Erythroblast (primary cell): ENCODE data around the gene FCER2.
"Not testable (repeated sequence)": the region's sequence is repeated elsewhere in the genome, so short reads cannot be mapped to it uniquely, and the experiment has no call there.

Experiments
- GATA1 ChIP-seq: IDR thresholded peaks from 2 replicates; pipeline ENCODE4 v1.6.1; 2011; ENCODE audit warnings: low read depth, mild to moderate bottlenecking, control low read depth, low read length, moderate library complexity
- POLR2A ChIP-seq: IDR thresholded peaks from 2 replicates; pipeline ENCODE4 v1.6.1; 2011; ENCODE audit warnings: mild to moderate bottlenecking, low read length

DNA sequence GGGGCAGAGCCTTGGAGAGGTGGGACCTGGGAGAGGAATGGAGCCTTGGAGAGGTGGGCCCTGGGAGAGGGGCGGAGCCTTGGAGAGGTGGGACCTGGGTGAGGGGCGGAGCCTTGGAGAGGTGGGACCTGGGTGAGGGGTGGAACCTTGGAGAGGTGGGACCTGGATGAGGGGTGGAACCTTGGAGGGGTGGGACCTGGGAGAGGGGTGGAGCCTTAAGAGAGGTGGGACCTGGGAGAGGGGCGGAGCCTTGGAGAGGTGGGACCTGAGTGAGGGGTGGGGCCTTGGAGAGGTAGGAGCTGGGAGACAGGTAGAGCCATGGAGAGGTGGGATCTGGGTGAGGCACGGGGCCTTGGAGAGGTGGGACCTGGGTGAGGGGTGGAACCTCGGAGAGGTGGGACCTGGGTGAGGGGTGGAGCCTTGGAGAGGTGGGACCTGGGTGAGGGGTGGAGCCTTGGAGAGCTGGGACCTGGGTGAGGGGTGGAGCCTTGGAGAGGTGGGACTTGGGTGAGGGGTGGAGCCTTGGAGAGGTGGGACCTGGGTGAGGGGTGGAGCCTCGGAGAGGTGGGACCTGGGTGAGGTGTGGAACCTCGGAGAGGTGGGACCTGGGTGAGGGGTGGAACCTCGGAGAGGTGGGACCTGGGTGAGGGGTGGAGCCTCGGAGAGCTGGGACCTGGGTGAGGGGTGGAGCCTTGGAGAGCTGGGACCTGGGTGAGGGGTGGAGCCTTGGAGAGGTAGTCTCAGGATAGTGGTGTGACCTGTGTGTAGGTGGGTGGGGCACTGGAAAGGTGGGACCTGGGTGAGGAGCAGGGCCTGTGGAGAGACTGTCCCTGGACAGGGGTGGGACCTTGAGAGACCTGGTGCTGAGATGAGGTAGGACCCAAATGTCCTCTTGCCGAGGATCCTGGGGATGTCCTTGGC, 58.0 kb downstream of the FCER2 start:
- not testable (repeated sequence) for TF ChIP-seq POLR2A, GATA1
